Astrocyte (in vitro differentiated cells and primary cell): ENCODE measurements around the gene PPIL3. TPM values are rescaled to one million over a fixed set of nuclear protein-coding genes. Genes with fewer than 3 reads are reported as not detected.

Experiments used
- DNase-seq: peaks from one replicate; pipeline ENCODE4 v3.0.0-alpha.2; 2010; ENCODE audit warnings: low read depth
- FAIRE-seq: peaks from 2 replicates; lab custom pipeline; 2011; peaks lifted over from hg19 to GRCh38; lab: Jason Lieb, UNC
- H2AFZ ChIP-seq: 2 replicates; pipeline ENCODE4 v1.6.0; 2012; ENCODE audit warnings: low read depth, low read length, inconsistent platforms
- H3K27ac ChIP-seq: 2 replicates; pipeline ENCODE4 v1.5.1; 2011; ENCODE audit warnings: low read depth, low read length, inconsistent platforms
- H3K27me3 ChIP-seq: 2 replicates; pipeline ENCODE4 v1.6.0; 2011; ENCODE audit warnings: low read length, inconsistent platforms; ENCODE audit not compliant: insufficient read depth
- H3K36me3 ChIP-seq: 2 replicates; pipeline ENCODE4 v1.5.1; 2011; ENCODE audit warnings: low read length, inconsistent platforms; ENCODE audit not compliant: insufficient read depth
- H3K4me1 ChIP-seq: 2 replicates; pipeline ENCODE4 v1.5.1; 2011; ENCODE audit warnings: low read length, inconsistent platforms; ENCODE audit not compliant: insufficient read depth
- H3K4me2 ChIP-seq: 2 replicates; pipeline ENCODE4 v1.6.0; 2012; ENCODE audit warnings: low read length, inconsistent platforms
- H3K4me3 ChIP-seq: 2 replicates; pipeline ENCODE4 v1.5.1; 2011; ENCODE audit warnings: low read depth, mild to moderate bottlenecking, low read length, inconsistent platforms; ENCODE audit not compliant: insufficient read depth
- H3K79me2 ChIP-seq: 2 replicates; pipeline ENCODE4 v1.6.0; 2012; ENCODE audit warnings: mild to moderate bottlenecking, low read length, inconsistent platforms; ENCODE audit not compliant: insufficient read depth
- H3K9ac ChIP-seq: 2 replicates; pipeline ENCODE4 v1.6.0; 2012; ENCODE audit warnings: mild to moderate bottlenecking, low read length, inconsistent platforms
- H3K9me3 ChIP-seq: 2 replicates; pipeline ENCODE4 v1.5.1; 2012; ENCODE audit warnings: low read depth, mild to moderate bottlenecking, low read length, inconsistent platforms; ENCODE audit not compliant: insufficient read depth
- H4K20me1 ChIP-seq: 2 replicates; pipeline ENCODE4 v1.6.0; 2012; ENCODE audit warnings: low read length, inconsistent platforms; ENCODE audit not compliant: insufficient read depth
- H3K27ac Mint-ChIP-seq: one replicate; pipeline ENCODE4 v1.8.0; 2021; ENCODE audit warnings: mild to moderate bottlenecking, mixed read lengths; ENCODE audit not compliant: unreplicated experiment
- H3K27me3 Mint-ChIP-seq: one replicate; pipeline ENCODE4 v1.8.0; 2021; ENCODE audit warnings: low read depth, mixed read lengths; ENCODE audit not compliant: unreplicated experiment
- H3K36me3 Mint-ChIP-seq: one replicate; pipeline ENCODE4 v1.8.0; 2021; ENCODE audit warnings: low read depth, mixed read lengths; ENCODE audit not compliant: unreplicated experiment
- H3K4me1 Mint-ChIP-seq: one replicate; pipeline ENCODE4 v1.8.0; 2021; ENCODE audit warnings: low read depth, mixed read lengths; ENCODE audit not compliant: unreplicated experiment
- H3K4me3 Mint-ChIP-seq: one replicate; pipeline ENCODE4 v1.8.0; 2021; ENCODE audit warnings: mild to moderate bottlenecking, moderate library complexity, mixed read lengths; ENCODE audit not compliant: unreplicated experiment
- H3K9me3 Mint-ChIP-seq: one replicate; pipeline ENCODE4 v1.8.0; 2021; ENCODE audit warnings: mild to moderate bottlenecking, mixed read lengths; ENCODE audit not compliant: unreplicated experiment
- CTCF ChIP-seq: IDR thresholded peaks from 2 replicates; pipeline ENCODE4 v1.5.1; 2011; ENCODE audit warnings: low read depth, mild to moderate bottlenecking, inconsistent platforms, low read length, moderate library complexity; ENCODE audit not compliant: insufficient read depth
- EZH2 ChIP-seq: IDR thresholded peaks from 2 replicates; pipeline ENCODE4 v1.6.1; 2012; ENCODE audit warnings: mild to moderate bottlenecking, low read length, inconsistent platforms; ENCODE audit not compliant: insufficient read depth
- total RNA-seq: library from RNA; stranded (reverse); gene quantifications from 2 replicates; pipeline ENCODE4 v1.2.1, GENCODE V29; 2021

Gene PPIL3
- total RNA-seq, 1 donor from 2014 or later = 34.8 TPM

- Histone ChIP-seq H3K27ac (no peak overlapping the region), H3K4me3 (no peak overlapping the region), H3K9ac (no peak overlapping the region), H4K20me1 (no peaks in the 10 kb centered on the region), H3K79me2 (no peaks in the 10 kb centered on the region), H2AFZ (no peak overlapping the region), H3K36me3 (no peaks in the 10 kb centered on the region), H3K9me3 (no peaks in the 10 kb centered on the region), H3K4me1 (no peaks in the 10 kb centered on the region), H3K27me3 (no peaks in the 10 kb centered on the region), H3K4me2 (no peak overlapping the region)
- peaks cover 7% of the 10 kb centered on the region for H3K36me3 Mint-ChIP-seq
- TF ChIP-seq EZH2 = no peak
- no peak for TF ChIP-seq CTCF
- no peaks in the 10 kb centered on the region for H3K27me3 Mint-ChIP-seq
- H3K4me3 Mint-ChIP-seq = no peak overlapping the region
- DNase-seq = no peak
- FAIRE-seq = no peak
- no peak overlapping the region for H3K27ac Mint-ChIP-seq
- no peaks in the 10 kb centered on the region for H3K4me1 Mint-ChIP-seq
- H3K9me3 Mint-ChIP-seq = peaks cover 1% of the 10 kb centered on the region
Observed at GRCh38 chr2:200845194-200845593, 43.7 kb downstream of the PPIL3 start.

- Histone ChIP-seq H3K27ac (no peak overlapping the region), H3K9ac (no peak overlapping the region), H4K20me1 (no peaks in the 10 kb centered on the region), H2AFZ (no peak overlapping the region), H3K4me1 (no peaks in the 10 kb centered on the region), H3K9me3 (no peaks in the 10 kb centered on the region), H3K4me3 (no peak overlapping the region), H3K36me3 (no peaks in the 10 kb centered on the region), H3K4me2 (no peak overlapping the region), H3K79me2 (no peaks in the 10 kb centered on the region), H3K27me3 (no peaks in the 10 kb centered on the region)
- Mint-ChIP-seq H3K27ac (no peak overlapping the region), H3K4me1 (no peaks in the 10 kb centered on the region), H3K36me3 (peaks cover 7% of the 10 kb centered on the region), H3K27me3 (no peaks in the 10 kb centered on the region), H3K9me3 (peaks cover 1% of the 10 kb centered on the region), H3K4me3 (no peak overlapping the region)
- TF ChIP-seq EZH2 (no peak), CTCF (no peak)
- FAIRE-seq (no peak), DNase-seq (no peak)
Observed at GRCh38 chr2:200843993-200844948, 44.6 kb downstream of the PPIL3 start.

DNA sequence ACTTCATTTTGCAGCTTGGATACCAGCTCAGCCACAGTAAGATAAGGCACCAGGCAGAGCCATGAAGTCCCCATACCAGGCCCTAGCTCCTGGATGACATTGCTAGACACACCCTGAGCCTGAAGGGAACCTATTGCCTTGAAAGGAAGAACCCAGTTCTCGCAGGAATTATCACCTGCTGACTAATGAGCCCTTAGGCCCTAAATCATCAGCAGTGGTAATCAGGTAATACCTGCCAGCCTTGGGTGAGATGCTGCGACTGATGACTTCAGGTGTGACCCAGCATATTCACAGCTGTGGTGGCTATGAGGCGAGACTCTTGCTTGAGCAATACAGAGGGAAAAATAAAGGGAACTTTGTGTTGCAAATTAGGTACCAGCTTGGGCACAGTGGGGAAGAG, 49.4 kb downstream of the PPIL3 start:
- no peak for DNase-seq
- no peak overlapping the region for H3K27ac ChIP-seq
- TF ChIP-seq EZH2 (no peak), CTCF (no peak)
- H3K4me1 ChIP-seq = no peaks in the 10 kb centered on the region
- peaks cover 2% of the 10 kb centered on the region for H3K9me3 ChIP-seq
- H3K9ac ChIP-seq = no peak overlapping the region
- FAIRE-seq = no peak
- Mint-ChIP-seq H3K4me1 (no peaks in the 10 kb centered on the region), H3K36me3 (peaks cover under 1% of the 10 kb centered on the region), H3K4me3 (no peak overlapping the region), H3K27ac (no peak overlapping the region), H3K9me3 (peaks cover 9% of the 10 kb centered on the region), H3K27me3 (no peaks in the 10 kb centered on the region)
- H2AFZ ChIP-seq = no peak overlapping the region
- no peaks in the 10 kb centered on the region for H4K20me1 ChIP-seq
- H3K79me2 ChIP-seq = no peaks in the 10 kb centered on the region
- no peak overlapping the region for H3K4me3 ChIP-seq
- H3K4me2 ChIP-seq = no peak overlapping the region
- no peaks in the 10 kb centered on the region for H3K27me3 ChIP-seq
- no peaks in the 10 kb centered on the region for H3K36me3 ChIP-seq
